Measurements from ENCODE around the gene ADCY6. TPM values are rescaled to one million over a fixed set of nuclear protein-coding genes. Genes with fewer than 3 reads are reported as not detected.

Gene ADCY6
- total and polyA plus RNA-seq, 2 of the 4 experiments (the other 2 are of a cell fraction) = 18.5 to 34.4 TPM

- Histone ChIP-seq H4K5ac (ENCODE audit: low read depth, low read length) (no peak overlapping the region), H3K27me3 (ENCODE audit: control insufficient read depth, insufficient read depth, low read length) (no peaks in the 10 kb centered on the region), H2BK15ac (ENCODE audit: low read depth, low read length) (no peak overlapping the region), H3K23ac (ENCODE audit: low read depth, low read length) (no peak overlapping the region), H3K27ac (ENCODE audit: insufficient read depth, low read length) (no peak overlapping the region), H2AK9ac (replicated peaks; ENCODE audit: low read depth, low read length, poor library complexity) (no peak overlapping the region), H4K8ac (ENCODE audit: low read depth in 2 of 2, low read length in 2 of 2) (no peak overlapping the region), H2AFZ (replicated peaks; ENCODE audit: low read length, poor library complexity) (no peak overlapping the region), H3K4ac (ENCODE audit: low read depth, low read length) (no peak overlapping the region), H2AK5ac (ENCODE audit: low read depth, low read length) (no peak overlapping the region), H2BK5ac (ENCODE audit: low read depth, low read length, poor library complexity, severe bottlenecking) (no peak overlapping the region), H2BK20ac (ENCODE audit: low read depth, low read length) (no peak overlapping the region), H3K4me1 (ENCODE audit: control insufficient read depth, insufficient read depth, low read length) (no peaks in the 10 kb centered on the region), H3K56ac (ENCODE audit: extremely low read depth, insufficient read depth, low read length) (no peak overlapping the region), H2BK120ac (ENCODE audit: low read depth, low read length) (no peak overlapping the region), H3K4me3 (ENCODE audit: insufficient read depth, low read depth, low read length) (no peak overlapping the region), H4K91ac (ENCODE audit: insufficient read depth, low read depth, low read length) (no peak overlapping the region), H3K18ac (ENCODE audit: low read depth, low read length) (no peak overlapping the region), H3K36me3 (ENCODE audit: control insufficient read depth, insufficient read depth, low read length) (peaks cover 58% of the 10 kb centered on the region), H3K14ac (replicated peaks; ENCODE audit: low read depth, low read length) (no peak overlapping the region), H4K20me1 (ENCODE audit: insufficient read depth, low read length) (no peaks in the 10 kb centered on the region), H3K79me1 (ENCODE audit: low read depth in 1 of 2, low read length in 2 of 2) (peaks cover 0 to 3% of the 10 kb centered on the region in 2 experiments; a peak in 1 of 4 replicates), H3K9me1 (ENCODE audit: insufficient read depth, low read length) (no peaks in the 10 kb centered on the region), H3K4me2 (ENCODE audit: low read depth, low read length) (no peak overlapping the region), H3K9me3 (ENCODE audit: control insufficient read depth, insufficient read depth, low read length) (no peaks in the 10 kb centered on the region), H3K9ac (ENCODE audit: low read depth, low read length) (no peak overlapping the region)
- BruUV-seq (replicated peaks) = no TSS peak
- WGBS, 2 experiments (ENCODE audit: extremely low coverage in 2 of 2, insufficient read length in 1 of 2) = 100% methylated on average over 1 of the region's 4 CpGs; no CpG with 5 or more reads in 1 of the 2 experiments
- dilution Hi-C loops (cut with HindIII; ENCODE audit: low sequenced_read_pairs, unreplicated experiment) (no loop called here), in situ Hi-C loops (cut with MboI; ENCODE audit: low sequenced_read_pairs) (no loop called here), intact Hi-C loops (cut with micrococcal nuclease) (no loop called here)
- ChIA-PET CTCF (no interaction called here), POLR2A (ENCODE audit: unreplicated experiment) (no interaction called here)
- no peak for DNase-seq
- ATAC-seq (ENCODE audit: low read depth) = no peak
- TF ChIP-seq MAFK (IDR thresholded peaks at IDR 0.05; ENCODE audit: low read depth, low read length) (no peak), RFX5 (IDR thresholded peaks at IDR 0.05; ENCODE audit: low read depth, low read length) (no peak), RAD21 (IDR thresholded peaks at IDR 0.05; ENCODE audit: low read length) (no peak), BHLHE40 (IDR thresholded peaks at IDR 0.05; ENCODE audit: low read depth, low read length) (no peak), CTCF (conservative IDR thresholded peaks at IDR 0.05; ENCODE audit: low read depth, low read length) (no peak), NFE2L2 (IDR thresholded peaks at IDR 0.05; ENCODE audit: low read depth, low read length) (no peak), MXI1 (IDR thresholded peaks at IDR 0.05; ENCODE audit: borderline replicate concordance, low read depth, low read length) (no peak), MAZ (IDR thresholded peaks at IDR 0.05; ENCODE audit: borderline replicate concordance, low read depth, low read length) (no peak), USF2 (IDR thresholded peaks at IDR 0.05; ENCODE audit: low read depth, low read length) (no peak), CEBPB (IDR thresholded peaks at IDR 0.05; ENCODE audit: low read depth, low read length) (no peak), CHD1 (IDR thresholded peaks at IDR 0.05; ENCODE audit: low read depth, low read length) (no peak), FOS (IDR thresholded peaks at IDR 0.05; ENCODE audit: low read depth, low read length) (no peak), SMC3 (IDR thresholded peaks at IDR 0.05; ENCODE audit: low read depth, low read length) (no peak)
- TF ChIP-seq, protein P1, sequence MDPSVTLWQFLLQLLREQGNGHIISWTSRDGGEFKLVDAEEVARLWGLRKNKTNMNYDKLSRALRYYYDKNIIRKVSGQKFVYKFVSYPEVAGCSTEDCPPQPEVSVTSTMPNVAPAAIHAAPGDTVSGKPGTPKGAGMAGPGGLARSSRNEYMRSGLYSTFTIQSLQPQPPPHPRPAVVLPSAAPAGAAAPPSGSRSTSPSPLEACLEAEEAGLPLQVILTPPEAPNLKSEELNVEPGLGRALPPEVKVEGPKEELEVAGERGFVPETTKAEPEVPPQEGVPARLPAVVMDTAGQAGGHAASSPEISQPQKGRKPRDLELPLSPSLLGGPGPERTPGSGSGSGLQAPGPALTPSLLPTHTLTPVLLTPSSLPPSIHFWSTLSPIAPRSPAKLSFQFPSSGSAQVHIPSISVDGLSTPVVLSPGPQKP (IDR thresholded peaks at IDR 0.05; ENCODE audit: borderline replicate concordance, low read depth, low read length) = no peak
Measured at GRCh38 chr12:48838048-48838447, 49.2 kb upstream of the ADCY6 start.

All from IMR-90 (cell line).